HepG2 (cell line): ENCODE measurements around the gene CLIC4. TPM values are rescaled to one million over a fixed set of nuclear protein-coding genes. Genes with fewer than 3 reads are reported as not detected.
A peak's percentile ranks its signal among the peaks of the same experiment; 100 is the strongest.

Experiments used
- DR1 ChIP-seq: sonication (generic); formaldehyde crosslinking; IDR thresholded peaks from 2 replicates; pipeline ENCODE4 v1.8.0; 2021; ENCODE audit warnings: mild to moderate bottlenecking, missing genetic modification reagents, inconsistent platforms
- KDM2A ChIP-seq: sonication (generic); formaldehyde crosslinking; IDR thresholded peaks from 2 replicates; pipeline ENCODE4 v1.4.0; 2020; ENCODE audit warnings: low read depth, missing genetic modification reagents, borderline replicate concordance
- KMT2A ChIP-seq: sonication (generic); formaldehyde crosslinking; IDR thresholded peaks from 2 replicates; pipeline ENCODE4 v1.4.0; 2020; ENCODE audit warnings: missing genetic modification reagents
- RFXAP ChIP-seq: sonication (generic); formaldehyde crosslinking; IDR thresholded peaks from 2 replicates; pipeline ENCODE4 v1.4.0; 2020; ENCODE audit warnings: missing genetic modification reagents, borderline replicate concordance
- SALL1 ChIP-seq: sonication (generic); formaldehyde crosslinking; IDR thresholded peaks from 2 replicates; pipeline ENCODE4 v1.8.0; 2022; ENCODE audit warnings: mild to moderate bottlenecking, missing genetic modification reagents
- SIX4 ChIP-seq: sonication (generic); formaldehyde crosslinking; IDR thresholded peaks from 2 replicates; pipeline ENCODE4 v1.4.0; 2020; ENCODE audit warnings: missing genetic modification reagents
- SP2 ChIP-seq: sonication (generic); formaldehyde crosslinking; IDR thresholded peaks from 2 replicates; pipeline ENCODE4 v1.5.1; 2020; ENCODE audit warnings: mild to moderate bottlenecking, missing genetic modification reagents
- TCF12 ChIP-seq, 2 experiments: fragments of 450-650 bp in 1 of 2; sonication (generic) in 1 of 2; formaldehyde crosslinking in 1 of 2; IDR thresholded peaks; 2 replicates each; pipeline versions ENCODE4 v1.6.1 to v1.8.0; 2017 to 2022; ENCODE audit warnings: antibody characterized with exemption in 1 of 2, mild to moderate bottlenecking in 1 of 2, missing genetic modification reagents in 1 of 2, moderate library complexity in 1 of 2
- ZNF33A ChIP-seq: sonication (generic); formaldehyde crosslinking; IDR thresholded peaks from 2 replicates; pipeline ENCODE4 v1.5.1; 2020; ENCODE audit warnings: missing genetic modification reagents, mild to moderate bottlenecking, moderate library complexity, borderline replicate concordance
- ZNF44 ChIP-seq: sonication (generic); formaldehyde crosslinking; IDR thresholded peaks from 2 replicates; pipeline ENCODE4 v1.5.1; 2020; ENCODE audit warnings: mild to moderate bottlenecking, missing genetic modification reagents
- ZNF615 ChIP-seq: sonication (generic); formaldehyde crosslinking; IDR thresholded peaks from 2 replicates; pipeline ENCODE4 v1.5.0; 2020; ENCODE audit warnings: mild to moderate bottlenecking, missing genetic modification reagents, borderline replicate concordance
- polyA plus RNA-seq, 8 experiments: library from polyadenylated mRNA; depleted of rRNA in 3 of 8; stranded (reverse) in 7 of 8; unstranded in 1 of 8; fragments of >200 nt; fragmentation: Illumina TruSeq in 4 of 8; extraction: Trizol in 4 of 8; gene quantifications; 2 replicates each; pipeline versions ENCODE4 v1.2.1 to v1.2.3, GENCODE V29; 2011 to 2016; ENCODE audit warnings: low read depth in 4 of 8, missing spikeins in 1 of 8, mixed read lengths in 1 of 8; ENCODE audit not compliant: insufficient read depth in 1 of 8
- total RNA-seq, 5 experiments: library from RNA; depleted of rRNA; stranded (reverse); fragments of >200 nt; fragmentation: Illumina TruSeq; extraction: Trizol; gene quantifications; 2 replicates each; pipeline ENCODE4 v1.2.3, GENCODE V29; 2016; ENCODE audit warnings: low read depth in 1 of 5
- TF ChIP-seq, protein P1 (sequence below): IDR thresholded peaks from 2 replicates; pipeline ENCODE4 v1.6.1; 2016; ENCODE audit warnings: mild to moderate bottlenecking, missing biosample characterization, missing genetic modification reagents
- TF ChIP-seq, protein P2 (sequence below): IDR thresholded peaks from 2 replicates; pipeline ENCODE4 v1.6.1; 2012; ENCODE audit warnings: inconsistent platforms
- TF ChIP-seq, protein P3 (sequence below): sonication (generic); formaldehyde crosslinking; IDR thresholded peaks from 2 replicates; pipeline ENCODE4 v1.8.1; 2023; ENCODE audit warnings: mild to moderate bottlenecking, moderate library complexity, missing genetic modification reagents
- TF ChIP-seq, protein P4 (sequence below): sonication (generic); formaldehyde crosslinking; IDR thresholded peaks from 2 replicates; pipeline ENCODE4 v1.5.0; 2020; ENCODE audit warnings: missing genetic modification reagents
- TF ChIP-seq, protein P5 (sequence below): fragments of 450-650 bp; IDR thresholded peaks from 2 replicates; pipeline ENCODE4 v1.6.1; 2017

CLIC4 gene
- total and polyA plus RNA-seq, 2 of the 13 experiments (the other 11 are each of a cell fraction or from before 2014, with no cell fraction given): 23.3 to 77.4 TPM

DNA sequence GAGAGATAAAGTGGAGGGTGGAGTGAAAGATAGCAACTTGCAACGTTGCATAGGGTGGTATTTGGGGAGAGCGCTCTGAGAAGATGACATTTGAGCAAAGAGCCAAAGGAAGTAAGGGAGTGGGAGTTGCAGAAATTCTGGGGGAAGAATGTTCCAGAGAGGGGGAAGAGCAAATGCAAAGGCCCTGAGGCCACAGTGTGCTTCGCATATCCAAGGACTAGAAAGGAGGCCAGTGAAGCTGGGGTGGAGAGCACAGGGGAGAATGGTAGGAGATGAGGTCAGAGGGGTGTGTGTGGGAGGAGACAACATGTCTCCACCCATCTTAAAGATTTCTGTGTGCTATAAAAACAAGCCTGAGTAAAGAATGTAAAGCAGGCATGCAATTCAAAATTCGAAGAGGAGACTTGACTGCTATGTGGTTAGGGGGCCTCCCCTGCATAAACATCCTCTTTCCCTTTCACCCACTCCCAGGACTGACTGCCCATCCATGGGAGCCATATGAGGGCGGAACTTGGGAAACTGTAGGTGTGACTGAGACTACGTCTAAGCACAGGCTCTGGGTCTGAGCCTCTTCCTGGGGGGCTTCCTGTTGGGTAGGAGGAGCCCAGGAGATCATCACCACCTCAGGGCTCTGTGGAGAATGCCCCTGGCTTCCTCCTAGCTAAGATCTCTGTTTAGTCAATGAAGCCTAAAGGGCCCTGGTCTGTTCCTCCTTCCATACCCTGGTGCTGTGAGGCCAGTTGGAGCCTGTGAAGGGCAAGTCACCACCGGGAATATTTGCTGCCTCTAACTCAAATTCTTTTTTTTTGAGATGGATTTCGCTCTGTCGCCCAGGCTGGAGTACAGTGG, 2.9 kb upstream of the CLIC4 start (continued):
- TF ChIP-seq SP2 (CRISPR knock-in tag) (no peak), KDM2A (CRISPR knock-in tag) (no peak), ZNF33A (CRISPR knock-in tag) (0 out of 2 replicates have a peak, but pooled peaks have one; percentile 17), KMT2A (CRISPR knock-in tag) (no peak), SALL1 (CRISPR knock-in tag) (peak; percentile 53), RFXAP (CRISPR knock-in tag) (no peak), TCF12 (IDR thresholded peaks at IDR 0.05) (no peak), TCF12 (CRISPR knock-in tag; IDR thresholded peaks at IDR 0.05) (no peak), SIX4 (no peak), ZNF44 (CRISPR knock-in tag) (no peak), ZNF615 (CRISPR knock-in tag) (no peak), DR1 (no peak)
- TF ChIP-seq, protein P1, sequence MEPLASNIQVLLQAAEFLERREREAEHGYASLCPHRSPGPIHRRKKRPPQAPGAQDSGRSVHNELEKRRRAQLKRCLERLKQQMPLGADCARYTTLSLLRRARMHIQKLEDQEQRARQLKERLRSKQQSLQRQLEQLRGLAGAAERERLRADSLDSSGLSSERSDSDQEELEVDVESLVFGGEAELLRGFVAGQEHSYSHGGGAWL (CRISPR knock-in tag): no peak
- TF ChIP-seq, protein P2, sequence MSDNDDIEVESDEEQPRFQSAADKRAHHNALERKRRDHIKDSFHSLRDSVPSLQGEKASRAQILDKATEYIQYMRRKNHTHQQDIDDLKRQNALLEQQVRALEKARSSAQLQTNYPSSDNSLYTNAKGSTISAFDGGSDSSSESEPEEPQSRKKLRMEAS: no peak
- TF ChIP-seq, protein P3, sequence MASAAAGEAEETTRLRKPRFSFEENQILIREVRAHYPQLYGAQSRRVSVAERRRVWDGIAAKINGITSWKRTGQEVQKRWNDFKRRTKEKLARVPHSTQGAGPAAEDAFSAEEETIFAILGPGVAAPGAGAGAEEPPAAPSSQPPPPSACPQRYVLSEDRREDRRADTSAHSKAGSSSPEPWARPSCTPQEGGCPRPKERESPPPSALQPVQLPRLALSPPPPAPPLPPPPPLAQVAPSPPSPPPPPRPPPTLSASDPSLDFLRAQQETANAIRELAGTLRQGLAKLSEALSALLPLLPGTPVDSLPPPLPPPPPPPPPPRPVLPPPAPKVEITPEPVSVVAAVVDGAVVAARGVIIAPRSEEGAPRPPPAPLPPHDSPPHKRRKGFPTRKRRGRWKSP (CRISPR knock-in tag): no peak
- TF ChIP-seq, protein P4, sequence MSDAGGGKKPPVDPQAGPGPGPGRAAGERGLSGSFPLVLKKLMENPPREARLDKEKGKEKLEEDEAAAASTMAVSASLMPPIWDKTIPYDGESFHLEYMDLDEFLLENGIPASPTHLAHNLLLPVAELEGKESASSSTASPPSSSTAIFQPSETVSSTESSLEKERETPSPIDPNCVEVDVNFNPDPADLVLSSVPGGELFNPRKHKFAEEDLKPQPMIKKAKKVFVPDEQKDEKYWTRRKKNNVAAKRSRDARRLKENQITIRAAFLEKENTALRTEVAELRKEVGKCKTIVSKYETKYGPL (CRISPR knock-in tag): no peak
- TF ChIP-seq, protein P5, sequence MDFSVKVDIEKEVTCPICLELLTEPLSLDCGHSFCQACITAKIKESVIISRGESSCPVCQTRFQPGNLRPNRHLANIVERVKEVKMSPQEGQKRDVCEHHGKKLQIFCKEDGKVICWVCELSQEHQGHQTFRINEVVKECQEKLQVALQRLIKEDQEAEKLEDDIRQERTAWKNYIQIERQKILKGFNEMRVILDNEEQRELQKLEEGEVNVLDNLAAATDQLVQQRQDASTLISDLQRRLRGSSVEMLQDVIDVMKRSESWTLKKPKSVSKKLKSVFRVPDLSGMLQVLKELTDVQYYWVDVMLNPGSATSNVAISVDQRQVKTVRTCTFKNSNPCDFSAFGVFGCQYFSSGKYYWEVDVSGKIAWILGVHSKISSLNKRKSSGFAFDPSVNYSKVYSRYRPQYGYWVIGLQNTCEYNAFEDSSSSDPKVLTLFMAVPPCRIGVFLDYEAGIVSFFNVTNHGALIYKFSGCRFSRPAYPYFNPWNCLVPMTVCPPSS: no peak
